Cardiac muscle cell (in vitro differentiated cells and primary cell): ENCODE data around the gene PIK3C2B. TPM values are rescaled to one million over a fixed set of nuclear protein-coding genes. Genes with fewer than 3 reads are reported as not detected.
A peak's percentile ranks its signal among the peaks of the same experiment; 100 is the strongest.

Source experiments
- DNase-seq, 2 donors: peaks; one replicate each; pipeline versions ENCODE4 v3.0.0 to v3.0.0-alpha.2; 2010 to 2017; ENCODE audit warnings: low read depth in 1 of 2, low spot score in 1 of 2
- H3K27ac ChIP-seq: fragments of 200-600 bp; sonication (generic); 2 replicates; pipeline ENCODE4 v1.5.1; 2016
- H3K27me3 ChIP-seq: fragments of 200-600 bp; sonication (generic); 2 replicates; pipeline ENCODE4 v1.6.0; 2016; ENCODE audit warnings: control low read depth
- H3K36me3 ChIP-seq: fragments of 200-600 bp; sonication (generic); 2 replicates; pipeline ENCODE4 v1.5.1; 2016; ENCODE audit warnings: control low read depth
- H3K4me1 ChIP-seq: fragments of 200-600 bp; sonication (generic); 2 replicates; pipeline ENCODE4 v1.8.1; 2017; ENCODE audit warnings: low read depth, mild to moderate bottlenecking, mixed run types
- H3K4me3 ChIP-seq: fragments of 200-600 bp; sonication (generic); 2 replicates; pipeline ENCODE4 v1.5.1; 2016; ENCODE audit warnings: mild to moderate bottlenecking
- H3K9me3 ChIP-seq: fragments of 200-600 bp; sonication (generic); 2 replicates; pipeline ENCODE4 v1.5.1; 2017; ENCODE audit warnings: low read depth, mild to moderate bottlenecking, control low read depth
- CTCF ChIP-seq: IDR thresholded peaks from 2 replicates; pipeline ENCODE4 v1.5.1; 2012; ENCODE audit warnings: low read depth, mild to moderate bottlenecking, low read length
- polyA plus RNA-seq: library from polyadenylated mRNA; unstranded; fragments of >200 nt; fragmentation: Nextera tagmentation; extraction: Ambion mirVana; gene quantifications from 2 replicates; pipeline ENCODE4 v1.2.1, GENCODE V29; 2016
- total RNA-seq: library from RNA; depleted of rRNA; stranded (reverse); fragments of >200 nt; gene quantifications from 2 replicates; pipeline ENCODE4 v1.2.3, GENCODE V29; 2016

PIK3C2B gene
- total and polyA plus RNA-seq, 2 experiments from 2014 or later: 11.2 to 23.3 TPM

GRCh38 chr1:204468766-204469302 lies 25.8 kb downstream of the PIK3C2B start:
- no peaks in the 10 kb centered on the region for H3K9me3 ChIP-seq
- TF ChIP-seq CTCF: no peak
- no peak overlapping the region for H3K4me3 ChIP-seq
- H3K4me1 ChIP-seq: peaks cover 49% of the 10 kb centered on the region
- H3K27ac ChIP-seq: no peak overlapping the region
- no peaks in the 10 kb centered on the region for H3K36me3 ChIP-seq
- DNase-seq: no peak
- H3K27me3 ChIP-seq: no peaks in the 10 kb centered on the region

GRCh38 chr1:204468206-204468605 lies 26.4 kb downstream of the PIK3C2B start:
- H3K4me1 ChIP-seq: peaks cover 43% of the 10 kb centered on the region
- no peak overlapping the region for H3K4me3 ChIP-seq
- H3K36me3 ChIP-seq: no peaks in the 10 kb centered on the region
- no peak for TF ChIP-seq CTCF
- no peaks in the 10 kb centered on the region for H3K9me3 ChIP-seq
- DNase-seq: no peak
- peak overlapping the region; percentile 61 for H3K27ac ChIP-seq
- H3K27me3 ChIP-seq: no peaks in the 10 kb centered on the region

GRCh38 chr1:204466416-204467405 lies 27.9 kb downstream of the PIK3C2B start:
- Histone ChIP-seq H3K4me1 (peaks cover 37% of the 10 kb centered on the region), H3K4me3 (no peak overlapping the region), H3K36me3 (peaks cover 6% of the 10 kb centered on the region), H3K27ac (peak overlapping the region; percentile 89), H3K9me3 (no peaks in the 10 kb centered on the region), H3K27me3 (no peaks in the 10 kb centered on the region)
- DNase-seq: peak in 1 of 2 donors; percentile 64
- no peak for TF ChIP-seq CTCF

GRCh38 chr1:204465546-204466415 lies 28.8 kb downstream of the PIK3C2B start:
- peaks cover 8% of the 10 kb centered on the region for H3K36me3 ChIP-seq
- peak; percentile 40 to 67 for DNase-seq
- no peaks in the 10 kb centered on the region for H3K9me3 ChIP-seq
- H3K27ac ChIP-seq: peak overlapping the region; percentile 89
- no peaks in the 10 kb centered on the region for H3K27me3 ChIP-seq
- TF ChIP-seq CTCF: no peak
- H3K4me1 ChIP-seq: peaks cover 37% of the 10 kb centered on the region
- H3K4me3 ChIP-seq: no peak overlapping the region

- Histone ChIP-seq H3K9me3 (no peaks in the 10 kb centered on the region), H3K4me3 (no peak overlapping the region), H3K36me3 (peaks cover 14% of the 10 kb centered on the region), H3K27ac (peak overlapping the region; percentile 40), H3K4me1 (peaks cover 37% of the 10 kb centered on the region), H3K27me3 (no peaks in the 10 kb centered on the region)
- DNase-seq: peak in 1 of 2 donors; percentile 24
- TF ChIP-seq CTCF: no peak
These were observed 29.9 kb downstream of the PIK3C2B start for GRCh38 chr1:204464701-204465100.
